ENCODE data around the gene WNT4.

The WNT4 gene

GRCh38 chr1:22163137-22163536, 20.2 kb upstream of the WNT4 start:
- no peak for DNase-seq

DNA sequence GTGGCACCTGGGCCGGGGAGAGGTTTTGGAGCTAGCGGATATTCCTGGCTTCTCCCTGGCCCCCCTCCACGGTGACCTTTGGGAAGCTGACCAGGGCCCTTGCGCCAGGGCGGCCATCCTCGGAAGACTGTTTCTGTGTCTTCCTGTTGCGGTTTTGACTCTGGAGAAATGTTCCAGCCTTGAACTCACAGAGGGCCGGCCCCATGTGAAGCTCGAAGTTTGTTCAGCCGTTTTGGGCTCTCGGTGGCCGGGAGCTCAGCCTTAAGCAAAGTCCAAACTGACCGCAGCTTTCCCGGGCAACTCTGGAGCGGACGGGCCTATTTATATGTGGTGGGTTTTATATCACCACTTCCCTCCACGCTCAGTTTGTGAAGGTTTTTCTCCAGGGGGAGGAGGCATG, 17.0 kb upstream of the WNT4 start:
- DNase-seq, result no peak

DNA sequence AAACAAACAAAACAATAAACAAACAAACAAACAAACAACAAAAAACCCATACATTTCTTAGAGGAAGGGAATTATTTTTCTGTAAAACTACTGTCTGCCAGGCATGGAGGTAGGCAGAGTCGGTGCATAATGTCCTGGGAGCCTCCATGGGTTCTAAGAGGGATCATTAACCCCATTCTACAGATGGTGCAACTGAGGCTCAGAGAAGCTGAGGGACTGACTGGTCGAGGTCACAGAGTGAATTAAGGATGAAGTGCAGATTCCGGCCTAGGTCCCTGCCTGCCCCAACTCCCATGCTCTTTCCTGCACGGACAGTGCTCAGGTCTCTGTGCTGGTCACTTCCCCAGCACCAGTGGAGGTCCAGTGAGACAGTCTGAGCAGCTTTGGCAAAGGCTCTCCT, 15.8 kb upstream of the WNT4 start:
- no peak for DNase-seq

DNA sequence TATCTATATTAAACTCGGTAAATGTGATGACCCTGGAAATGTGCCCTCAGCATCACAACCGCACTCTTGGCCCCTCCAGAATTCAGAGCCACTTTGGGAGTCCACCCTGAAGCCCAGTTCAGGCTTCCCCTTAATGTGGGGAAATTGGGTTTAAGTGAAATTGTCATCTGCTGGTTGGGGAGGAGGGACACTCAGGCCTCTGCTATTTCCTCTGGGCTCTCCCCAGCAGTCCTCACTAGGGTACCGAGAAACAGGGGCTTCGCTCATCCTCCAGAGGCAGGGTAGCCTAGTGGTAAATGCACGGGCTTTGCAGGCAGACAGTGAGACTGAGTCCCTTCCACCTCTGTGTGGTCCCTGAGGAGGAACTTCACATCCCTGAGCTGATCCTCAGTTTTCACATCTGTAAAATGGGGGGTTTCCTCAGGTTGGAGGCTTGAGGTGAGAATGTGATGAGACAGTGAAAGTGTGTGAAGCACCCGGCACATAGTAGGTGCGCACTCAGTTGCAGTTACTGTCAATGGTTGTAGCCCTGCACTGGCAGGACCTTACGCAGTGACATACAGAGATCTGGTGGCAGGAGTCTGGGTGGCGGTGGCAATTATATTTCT, 14.6 kb upstream of the WNT4 start:
- no peak for DNase-seq

GRCh38 chr1:22155517-22155916, 12.6 kb upstream of the WNT4 start:
- no peak for DNase-seq

- DNase-seq, result no peak
These were observed 11.7 kb upstream of the WNT4 start for GRCh38 chr1:22154626-22155025.

DNA sequence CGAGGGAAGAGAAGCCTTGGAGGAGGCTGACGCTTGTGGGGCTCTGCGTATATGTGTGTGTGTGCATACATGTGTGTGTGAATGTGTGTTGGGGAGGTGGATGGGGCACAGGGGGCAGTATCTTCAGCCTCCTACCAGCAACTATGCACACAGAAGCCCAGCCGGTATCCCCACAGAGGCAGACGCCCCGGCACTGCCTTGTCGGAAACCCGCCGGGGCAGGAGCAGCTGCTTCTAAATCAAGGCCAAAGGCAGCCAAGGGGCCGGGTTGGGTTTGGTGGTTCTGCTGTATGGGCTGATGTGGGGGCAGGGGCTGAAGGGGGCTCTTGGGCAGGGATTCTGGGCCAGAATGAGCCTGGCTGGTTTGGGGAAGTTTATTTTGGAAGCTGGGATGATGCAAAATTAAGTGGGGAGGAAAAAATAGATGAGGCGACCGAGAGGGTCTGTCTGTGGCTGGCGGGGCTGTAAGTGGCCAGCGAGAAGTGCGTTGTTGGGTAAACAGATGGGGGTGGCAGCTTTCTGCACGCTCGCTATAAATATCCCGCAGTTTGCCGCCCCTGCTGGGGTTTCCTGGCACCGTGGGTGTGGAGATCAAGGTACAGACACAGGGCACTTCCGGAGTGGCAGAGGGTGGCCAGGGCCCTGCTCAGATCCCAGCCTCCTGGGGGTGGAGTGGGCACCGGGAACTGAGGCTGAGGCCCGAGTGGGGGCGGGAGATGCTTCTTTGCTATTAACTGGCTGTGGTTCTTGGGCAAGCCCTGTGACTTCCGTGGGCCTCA, 11.0 kb upstream of the WNT4 start:
- no peak for DNase-seq

DNA sequence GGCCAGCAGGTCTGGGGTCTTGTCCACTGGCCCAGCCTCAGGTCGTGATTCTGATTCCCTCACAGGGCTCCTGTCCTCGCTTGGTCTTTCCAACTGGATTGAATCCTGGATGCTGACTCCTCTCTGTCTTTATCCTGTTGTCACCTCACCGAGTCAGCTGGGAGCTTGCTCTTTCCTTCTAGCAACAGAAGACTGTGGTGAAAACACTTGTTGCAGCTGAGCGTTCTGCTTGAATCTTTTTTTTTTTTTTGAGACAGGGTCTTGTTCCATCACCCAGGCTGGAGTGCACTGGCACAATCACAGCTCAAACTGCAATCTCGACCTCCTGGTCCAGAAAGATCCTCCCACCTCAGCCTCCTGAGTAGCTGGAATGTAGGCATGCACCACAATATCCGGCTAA, 8.0 kb upstream of the WNT4 start:
- DNase-seq, result no peak

DNA sequence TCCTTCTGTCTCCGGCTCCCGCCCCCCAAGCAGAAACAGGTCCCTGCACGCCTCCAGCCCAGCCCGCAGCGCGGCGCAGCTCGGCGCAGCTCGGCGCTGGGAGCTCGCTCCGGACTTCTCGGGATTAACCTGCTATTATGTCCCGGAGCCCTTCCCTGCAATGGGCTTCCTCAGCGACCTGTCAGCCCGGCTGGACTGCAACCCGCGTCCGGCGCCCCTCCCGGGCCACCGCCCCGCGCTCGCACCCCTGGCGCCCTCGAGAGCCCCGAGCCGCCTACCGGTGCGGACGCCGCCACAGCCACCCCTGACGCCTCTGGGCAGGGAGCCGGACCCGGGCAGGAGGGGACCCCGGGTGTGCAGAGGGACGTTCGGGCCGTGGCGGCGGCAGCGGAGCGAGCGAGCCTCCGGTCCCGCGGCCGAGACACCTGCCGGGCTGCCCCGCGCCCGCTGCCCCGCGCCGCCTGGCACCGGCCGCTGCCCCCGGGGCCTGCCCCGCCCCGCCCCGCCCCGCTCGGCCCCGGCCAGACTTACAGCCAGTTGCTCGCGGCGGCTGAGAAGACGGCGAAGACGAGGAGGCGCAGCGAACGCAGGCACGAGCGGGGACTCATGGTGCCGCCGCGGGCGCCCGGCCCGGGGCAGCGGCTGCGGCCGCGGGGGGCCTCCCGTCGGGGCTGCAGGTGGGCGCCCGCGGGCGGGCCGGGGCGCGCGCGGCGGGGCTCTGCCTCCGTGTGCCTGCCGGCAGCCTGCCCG, 407 bp downstream of the WNT4 start:
- DNase-seq, result no peak

- DNase-seq, result no peak
These were observed 1.2 kb downstream of the WNT4 start for GRCh38 chr1:22141554-22142314.

DNA sequence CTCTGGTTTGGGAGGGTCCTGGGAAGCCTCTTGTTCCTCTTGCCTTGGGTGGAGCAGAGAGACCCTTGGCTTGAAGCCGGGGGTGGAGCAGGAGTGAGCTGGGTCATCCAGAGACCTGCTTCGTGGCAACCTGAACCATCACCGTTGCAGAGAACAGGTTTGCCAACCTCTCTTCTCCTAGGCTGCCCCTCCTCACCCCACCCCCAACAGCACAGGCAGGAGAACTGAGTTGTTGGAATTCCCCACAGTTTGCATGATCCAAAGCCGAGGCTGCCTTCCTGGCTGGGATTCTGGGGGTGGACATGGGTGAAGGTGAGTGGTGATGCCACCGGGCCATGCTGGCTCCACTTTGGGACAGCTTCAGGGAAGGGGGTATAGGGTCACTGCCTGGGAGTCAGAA, 2.2 kb downstream of the WNT4 start:
- no peak for DNase-seq

GRCh38 chr1:22139817-22140216, 3.1 kb downstream of the WNT4 start:
- DNase-seq, result no peak

- no peak for DNase-seq
These were observed 3.8 kb downstream of the WNT4 start for GRCh38 chr1:22139066-22139594.

- DNase-seq, result no peak
These were observed 5.7 kb downstream of the WNT4 start for GRCh38 chr1:22137004-22137720.

- no peak for DNase-seq
These were observed 9.0 kb downstream of the WNT4 start for GRCh38 chr1:22133931-22134324.

- DNase-seq, result no peak
These were observed 9.5 kb downstream of the WNT4 start for GRCh38 chr1:22133247-22133930.

- DNase-seq, result peak; percentile 71
These were observed 10.2 kb downstream of the WNT4 start for GRCh38 chr1:22132517-22133235.

GRCh38 chr1:22131875-22132486, 10.9 kb downstream of the WNT4 start:
- no peak for DNase-seq

- DNase-seq, result no peak
These were observed 11.8 kb downstream of the WNT4 start for GRCh38 chr1:22131062-22131461.

GRCh38 chr1:22129501-22130117, 13.3 kb downstream of the WNT4 start:
- no peak for DNase-seq
